OCI-LY1 (cell line): ENCODE data around the gene CPA4.

Experiments used
- H2AFZ ChIP-seq: fragments of 200-600 bp; sonication (generic), shearing (Covaris generic); 2 replicates; pipeline ENCODE4 v1.6.0; 2014; ENCODE audit warnings: antibody characterized with exemption, mild to moderate bottlenecking, low read length
- H3F3A ChIP-seq: fragments of 200-600 bp; sonication (generic), shearing (Covaris generic); 2 replicates; pipeline ENCODE4 v1.6.0; 2014; ENCODE audit warnings: mild to moderate bottlenecking, antibody characterized with exemption, low read length, moderate library complexity; ENCODE audit not compliant: insufficient read depth
- H3K27ac ChIP-seq: fragments of 200-600 bp; sonication (generic); 2 replicates; pipeline ENCODE4 v1.5.1; 2014; ENCODE audit warnings: low read length, mixed run types, mild to moderate bottlenecking, low read depth; ENCODE audit not compliant: poor library complexity, severe bottlenecking
- H3K27me3 ChIP-seq: fragments of 200-600 bp; sonication (generic); 2 replicates; pipeline ENCODE4 v1.6.0; 2014; ENCODE audit warnings: antibody characterized with exemption, mild to moderate bottlenecking, low read length, moderate library complexity; ENCODE audit not compliant: insufficient read depth
- H3K36me3 ChIP-seq: fragments of 200-600 bp; sonication (generic); 2 replicates; pipeline ENCODE4 v1.6.1; 2014; ENCODE audit warnings: mild to moderate bottlenecking, antibody characterized with exemption, low read length, moderate library complexity, mixed read lengths; ENCODE audit not compliant: insufficient read depth
- H3K4me1 ChIP-seq: fragments of 200-600 bp; sonication (generic); 2 replicates; pipeline ENCODE4 v1.5.1; 2014; ENCODE audit warnings: mild to moderate bottlenecking, low read length, moderate library complexity; ENCODE audit not compliant: insufficient read depth, severe bottlenecking
- H3K4me2 ChIP-seq: fragments of 200-600 bp; sonication (generic), shearing (Covaris generic); 2 replicates; pipeline ENCODE4 v1.6.1; 2014; ENCODE audit warnings: low read length
- H3K4me3 ChIP-seq: fragments of 200-600 bp; sonication (generic); 2 replicates; pipeline ENCODE4 v1.5.1; 2014; ENCODE audit warnings: low read length, low read depth, mild to moderate bottlenecking, mixed read lengths; ENCODE audit not compliant: poor library complexity, severe bottlenecking
- H3K79me2 ChIP-seq: fragments of 200-600 bp; shearing (Covaris generic); 2 replicates; pipeline ENCODE4 v1.6.1; 2016; ENCODE audit warnings: mixed run types, low read length, mixed read lengths; ENCODE audit not compliant: insufficient read depth
- H3K9ac ChIP-seq: fragments of 200-600 bp; sonication (generic), shearing (Covaris generic); 2 replicates; pipeline ENCODE4 v1.6.1; 2014; ENCODE audit warnings: mild to moderate bottlenecking, low read length, mixed read lengths
- H3K9me2 ChIP-seq: fragments of 200-600 bp; sonication (generic), shearing (Covaris generic); 2 replicates; pipeline ENCODE4 v1.6.1; 2014; ENCODE audit warnings: low read depth, mild to moderate bottlenecking, low read length, mixed read lengths
- H3K9me3 ChIP-seq: fragments of 200-600 bp; shearing (Covaris generic); 2 replicates; pipeline ENCODE4 v1.6.1; 2014; ENCODE audit warnings: low read length, mixed read lengths
- H4K20me1 ChIP-seq: fragments of 200-600 bp; sonication (generic), shearing (Covaris generic); 2 replicates; pipeline ENCODE4 v1.6.0; 2016; ENCODE audit warnings: mild to moderate bottlenecking, low read length; ENCODE audit not compliant: insufficient read depth
- EZH2 ChIP-seq: fragments of 200-600 bp; sonication (generic), shearing (Covaris generic); IDR thresholded peaks from 2 replicates; pipeline ENCODE4 v1.8.0; 2017; ENCODE audit warnings: borderline replicate concordance, mixed run types, mild to moderate bottlenecking, antibody characterized with exemption, low read length, moderate library complexity, mixed read lengths
- TF ChIP-seq, protein P1 (sequence below): fragments of 200-600 bp; sonication (generic), shearing (Covaris generic); IDR thresholded peaks from 2 replicates; pipeline ENCODE4 v1.5.1; 2017; ENCODE audit warnings: mild to moderate bottlenecking, antibody characterized with exemption, low read length, moderate library complexity, mixed read lengths

The CPA4 gene

GRCh38 chr7:130366564-130366963 is 73.6 kb downstream of the CPA4 start:
- H3K4me1 ChIP-seq, result peaks cover 94% of the 10 kb centered on the region
- peak overlapping the region; percentile 59 for H3K9ac ChIP-seq
- no peaks in the 10 kb centered on the region for H3F3A ChIP-seq
- H3K36me3 ChIP-seq, result no peaks in the 10 kb centered on the region
- H3K27me3 ChIP-seq, result no peaks in the 10 kb centered on the region
- H4K20me1 ChIP-seq, result no peaks in the 10 kb centered on the region
- no peak overlapping the region for H2AFZ ChIP-seq
- no peak overlapping the region for H3K4me3 ChIP-seq
- H3K27ac ChIP-seq, result peak overlapping the region; percentile 96
- no peaks in the 10 kb centered on the region for H3K79me2 ChIP-seq
- TF ChIP-seq, protein P1, sequence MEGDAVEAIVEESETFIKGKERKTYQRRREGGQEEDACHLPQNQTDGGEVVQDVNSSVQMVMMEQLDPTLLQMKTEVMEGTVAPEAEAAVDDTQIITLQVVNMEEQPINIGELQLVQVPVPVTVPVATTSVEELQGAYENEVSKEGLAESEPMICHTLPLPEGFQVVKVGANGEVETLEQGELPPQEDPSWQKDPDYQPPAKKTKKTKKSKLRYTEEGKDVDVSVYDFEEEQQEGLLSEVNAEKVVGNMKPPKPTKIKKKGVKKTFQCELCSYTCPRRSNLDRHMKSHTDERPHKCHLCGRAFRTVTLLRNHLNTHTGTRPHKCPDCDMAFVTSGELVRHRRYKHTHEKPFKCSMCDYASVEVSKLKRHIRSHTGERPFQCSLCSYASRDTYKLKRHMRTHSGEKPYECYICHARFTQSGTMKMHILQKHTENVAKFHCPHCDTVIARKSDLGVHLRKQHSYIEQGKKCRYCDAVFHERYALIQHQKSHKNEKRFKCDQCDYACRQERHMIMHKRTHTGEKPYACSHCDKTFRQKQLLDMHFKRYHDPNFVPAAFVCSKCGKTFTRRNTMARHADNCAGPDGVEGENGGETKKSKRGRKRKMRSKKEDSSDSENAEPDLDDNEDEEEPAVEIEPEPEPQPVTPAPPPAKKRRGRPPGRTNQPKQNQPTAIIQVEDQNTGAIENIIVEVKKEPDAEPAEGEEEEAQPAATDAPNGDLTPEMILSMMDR, result no peak
- no peak for TF ChIP-seq EZH2
- H3K4me2 ChIP-seq, result peak overlapping the region; percentile 61; the same call in 1 of the 2 replicates
- H3K9me3 ChIP-seq, result no peaks in the 10 kb centered on the region
- no peaks in the 10 kb centered on the region for H3K9me2 ChIP-seq

DNA sequence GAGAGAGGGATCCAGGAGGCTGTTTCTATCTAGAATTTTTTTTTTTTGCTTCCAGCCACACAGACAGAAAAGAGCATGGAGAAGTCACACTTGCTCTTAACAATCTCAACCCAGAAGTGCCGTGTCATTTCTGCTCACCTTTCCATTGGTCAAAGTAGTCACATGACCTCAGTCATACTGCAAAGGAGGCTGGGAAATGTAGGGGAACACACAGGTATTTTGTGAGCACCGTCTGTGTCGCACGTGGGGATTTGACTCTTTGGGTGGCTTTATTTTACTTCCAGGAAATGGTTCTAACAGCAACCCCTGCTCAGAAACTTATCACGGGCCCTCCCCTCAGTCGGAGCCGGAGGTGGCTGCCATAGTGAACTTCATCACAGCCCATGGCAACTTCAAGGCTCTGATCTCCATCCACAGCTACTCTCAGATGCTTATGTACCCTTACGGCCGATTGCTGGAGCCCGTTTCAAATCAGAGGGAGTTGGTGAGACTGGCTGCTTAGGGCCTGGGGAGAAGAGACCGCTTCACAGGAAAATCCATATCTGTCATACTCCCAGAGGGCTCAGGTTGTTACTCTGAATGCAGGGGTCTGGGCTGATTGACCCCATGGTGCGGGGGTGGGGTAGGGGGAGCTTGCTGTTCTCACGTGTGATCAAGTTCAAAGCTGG is 74.3 kb downstream of the CPA4 start:
- Histone ChIP-seq H3K4me2 (peak overlapping the region; percentile 61; the same call in 1 of the 2 replicates), H3K9me2 (no peaks in the 10 kb centered on the region), H3F3A (no peaks in the 10 kb centered on the region), H3K4me3 (no peak overlapping the region), H3K4me1 (peaks cover 94% of the 10 kb centered on the region), H3K27ac (peak overlapping the region; percentile 96), H3K27me3 (no peaks in the 10 kb centered on the region), H2AFZ (no peak overlapping the region), H3K36me3 (no peaks in the 10 kb centered on the region), H3K79me2 (no peaks in the 10 kb centered on the region), H3K9ac (peak overlapping the region; percentile 59; the same call in 1 of the 2 replicates), H3K9me3 (no peaks in the 10 kb centered on the region), H4K20me1 (no peaks in the 10 kb centered on the region)
- TF ChIP-seq, protein P1, result no peak
- no peak for TF ChIP-seq EZH2

DNA sequence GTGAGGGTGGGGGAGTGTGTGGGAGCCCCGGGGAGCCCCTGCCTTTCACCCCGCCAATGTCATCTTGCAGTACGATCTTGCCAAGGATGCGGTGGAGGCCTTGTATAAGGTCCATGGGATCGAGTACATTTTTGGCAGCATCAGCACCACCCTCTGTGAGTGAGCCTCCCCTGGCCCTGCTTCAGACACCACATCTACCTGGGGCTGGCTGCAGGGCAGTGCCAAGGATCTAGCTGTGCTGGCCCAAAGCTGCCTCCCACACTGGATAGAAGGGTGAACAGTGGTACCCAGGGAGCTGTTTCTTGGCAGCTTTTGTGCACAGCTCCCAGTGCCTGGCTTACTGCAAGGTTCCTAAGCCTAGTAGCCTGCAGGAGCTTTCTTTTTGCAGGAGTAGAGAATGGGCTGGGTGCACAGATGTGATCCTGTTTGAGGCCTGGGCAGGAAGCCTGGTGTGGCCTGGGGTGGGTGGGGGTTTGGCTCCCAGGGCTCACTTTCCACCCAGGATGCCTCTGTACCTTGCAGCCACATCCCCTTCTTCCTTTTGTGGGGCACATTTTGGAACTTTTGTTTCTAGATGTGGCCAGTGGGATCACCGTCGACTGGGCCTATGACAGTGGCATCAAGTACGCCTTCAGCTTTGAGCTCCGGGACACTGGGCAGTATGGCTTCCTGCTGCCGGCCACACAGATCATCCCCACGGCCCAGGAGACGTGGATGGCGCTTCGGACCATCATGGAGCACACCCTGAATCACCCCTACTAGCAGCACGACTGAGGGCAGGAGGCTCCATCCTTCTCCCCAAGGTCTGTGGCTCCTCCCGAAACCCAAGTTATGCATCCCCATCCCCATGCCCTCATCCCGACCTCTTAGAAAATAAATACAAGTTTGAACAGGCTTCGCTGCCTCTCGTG is 75.1 kb downstream of the CPA4 start:
- Histone ChIP-seq H3K27me3 (no peaks in the 10 kb centered on the region), H3K79me2 (no peaks in the 10 kb centered on the region), H3K4me2 (peak overlapping the region; percentile 39), H3K9me3 (no peaks in the 10 kb centered on the region), H3K9ac (peak overlapping the region; percentile 32; the same call in 1 of the 2 replicates), H3K4me1 (peaks cover 98% of the 10 kb centered on the region), H2AFZ (no peak overlapping the region), H3K36me3 (no peaks in the 10 kb centered on the region), H3K9me2 (no peaks in the 10 kb centered on the region), H3K27ac (peak overlapping the region; percentile 96), H4K20me1 (no peaks in the 10 kb centered on the region), H3K4me3 (peak overlapping the region; percentile 28), H3F3A (no peaks in the 10 kb centered on the region)
- no peak for TF ChIP-seq EZH2
